ENCODE results near the gene PRR29. TPM values are rescaled to one million over a fixed set of nuclear protein-coding genes. Genes with fewer than 3 reads are reported as not detected.

The PRR29 gene
- total RNA-seq, 4 donors from 2014 or later: 0.29 to 2.8 (median 1.5) TPM; not detected in 1

- no peaks in the 10 kb centered on the region for H3K4me1 ChIP-seq
- no peaks in the 10 kb centered on the region for H3K36me3 ChIP-seq
- H3K4me3 ChIP-seq: no peak overlapping the region
- DNase-seq: no peak
- no peaks in the 10 kb centered on the region for H3K9me3 ChIP-seq
- H3K27me3 ChIP-seq: no peaks in the 10 kb centered on the region
- H3K27ac ChIP-seq: peak overlapping the region in 1 of 2 donors; percentile 46
- TF ChIP-seq POLR2A (IDR thresholded peaks at IDR 0.05) (no peak), CTCF (IDR thresholded peaks at IDR 0.05) (no peak)
- intact Hi-C loops (cut with DNase I; ENCODE audit: low total_unique reads): no loop called here
Measured at GRCh38 chr17:64008830-64009229, 10.7 kb downstream of the PRR29 start.

GRCh38 chr17:64009571-64010402, 11.6 kb downstream of the PRR29 start:
- H3K9me3 ChIP-seq: no peaks in the 10 kb centered on the region
- H3K36me3 ChIP-seq: no peaks in the 10 kb centered on the region
- no peak for DNase-seq
- H3K27me3 ChIP-seq: no peaks in the 10 kb centered on the region
- no peak overlapping the region for H3K27ac ChIP-seq
- no peak overlapping the region for H3K4me3 ChIP-seq
- intact Hi-C loops (cut with DNase I; ENCODE audit: low total_unique reads): no loop called here
- H3K4me1 ChIP-seq: no peaks in the 10 kb centered on the region
- no peak for TF ChIP-seq POLR2A (IDR thresholded peaks at IDR 0.05)

- Histone ChIP-seq H3K27me3 (no peaks in the 10 kb centered on the region), H3K27ac (peak overlapping the region in 1 of 2 donors; percentile 63), H3K4me3 (no peak overlapping the region), H3K4me1 (no peaks in the 10 kb centered on the region), H3K36me3 (no peaks in the 10 kb centered on the region), H3K9me3 (no peaks in the 10 kb centered on the region)
- intact Hi-C loops (cut with DNase I; ENCODE audit: low total_unique reads): no loop called here
- DNase-seq: no peak
- TF ChIP-seq POLR2A (IDR thresholded peaks at IDR 0.05): no peak
- no peak for TF ChIP-seq CTCF (IDR thresholded peaks at IDR 0.05)
Measured at GRCh38 chr17:64015447-64015846, 17.3 kb downstream of the PRR29 start.

GRCh38 chr17:64016231-64016784, 18.2 kb downstream of the PRR29 start:
- DNase-seq: no peak
- Histone ChIP-seq H3K27me3 (no peaks in the 10 kb centered on the region), H3K36me3 (no peaks in the 10 kb centered on the region), H3K27ac (peak overlapping the region; percentile 25 to 63), H3K9me3 (no peaks in the 10 kb centered on the region), H3K4me1 (no peaks in the 10 kb centered on the region), H3K4me3 (no peak overlapping the region)
- TF ChIP-seq CTCF (IDR thresholded peaks at IDR 0.05): no peak
- intact Hi-C loops (cut with DNase I; ENCODE audit: low total_unique reads): no loop called here

- H3K36me3 ChIP-seq: no peaks in the 10 kb centered on the region
- H3K4me3 ChIP-seq: no peak overlapping the region
- H3K27ac ChIP-seq: peak overlapping the region; percentile 25 to 63
- no peaks in the 10 kb centered on the region for H3K4me1 ChIP-seq
- intact Hi-C loops (cut with DNase I; ENCODE audit: low total_unique reads): no loop called here
- no peaks in the 10 kb centered on the region for H3K27me3 ChIP-seq
- TF ChIP-seq POLR2A (IDR thresholded peaks at IDR 0.05): no peak
- TF ChIP-seq CTCF (IDR thresholded peaks at IDR 0.05): no peak
- no peaks in the 10 kb centered on the region for H3K9me3 ChIP-seq
- DNase-seq: no peak
Measured at GRCh38 chr17:64016974-64017373, 18.8 kb downstream of the PRR29 start.
